ENCODE measurements around the gene TMPRSS13.
A peak's percentile ranks its signal among the peaks of the same experiment; 100 is the strongest.
"Not testable (repeated sequence)": the region's sequence is repeated elsewhere in the genome, so short reads cannot be mapped to it uniquely, and the experiment has no call there.

TMPRSS13 gene

DNA sequence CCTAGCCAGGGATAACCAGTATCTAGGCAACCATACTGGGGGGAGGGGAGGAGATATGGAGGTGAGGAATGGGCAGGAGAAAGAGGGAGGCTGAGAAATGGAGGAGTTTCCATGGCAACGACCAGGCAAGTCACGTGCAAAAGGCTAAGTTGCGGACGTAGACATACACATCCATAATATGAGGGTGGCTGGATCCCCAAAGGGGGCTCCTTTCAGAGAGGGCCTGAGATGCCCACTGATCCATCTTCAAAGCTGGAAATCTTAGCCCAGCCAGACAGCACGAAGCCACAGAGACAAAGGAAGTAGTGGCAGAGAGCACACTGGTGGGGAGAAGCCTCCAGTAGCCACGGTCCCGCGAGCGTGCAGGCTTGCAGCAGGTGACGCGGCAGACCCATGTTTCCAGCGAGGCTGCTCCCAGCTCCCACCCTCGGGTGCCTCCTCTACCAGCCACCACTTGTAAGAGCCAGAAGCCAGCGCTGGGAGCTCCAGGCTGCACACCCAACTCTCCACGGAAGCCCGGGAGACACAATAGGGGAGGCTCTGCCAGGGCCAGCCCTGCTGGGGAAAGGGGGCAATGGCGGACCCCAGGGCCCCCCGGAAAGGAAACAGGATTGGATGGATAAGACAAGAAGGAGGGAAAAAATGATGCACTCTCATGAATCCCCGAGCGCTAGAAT lies 53.7 kb downstream of the TMPRSS13 start:
- H3K4me3 ChIP-seq (ENCODE audit: low read depth, low read length): peak overlapping the region; percentile 59

DNA sequence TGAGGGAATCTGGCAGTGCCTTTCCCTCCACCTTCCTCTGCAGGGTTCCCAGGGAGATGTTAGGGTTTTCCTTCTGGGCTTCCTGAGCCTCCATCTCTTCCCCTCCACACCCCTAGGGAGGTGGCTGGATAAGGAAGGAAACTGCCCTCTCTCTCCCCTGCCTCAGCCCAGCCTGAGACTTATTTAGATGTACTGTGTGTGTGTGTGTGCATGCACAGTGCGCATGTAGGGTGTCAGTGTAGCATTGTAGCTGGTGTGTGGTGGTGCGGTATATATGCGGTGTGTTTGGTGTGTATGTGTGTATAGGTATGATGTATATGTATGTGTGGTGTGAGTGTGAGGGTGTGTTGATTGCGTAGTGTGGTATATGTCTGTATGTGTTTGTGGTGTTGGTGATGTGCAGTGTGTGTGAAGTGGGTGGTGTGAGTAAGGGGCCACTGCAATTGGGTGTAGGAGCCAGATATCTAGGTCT lies 54.3 kb downstream of the TMPRSS13 start:
- no peak overlapping the region for H3K4me3 ChIP-seq (ENCODE audit: low read depth, low read length)

DNA sequence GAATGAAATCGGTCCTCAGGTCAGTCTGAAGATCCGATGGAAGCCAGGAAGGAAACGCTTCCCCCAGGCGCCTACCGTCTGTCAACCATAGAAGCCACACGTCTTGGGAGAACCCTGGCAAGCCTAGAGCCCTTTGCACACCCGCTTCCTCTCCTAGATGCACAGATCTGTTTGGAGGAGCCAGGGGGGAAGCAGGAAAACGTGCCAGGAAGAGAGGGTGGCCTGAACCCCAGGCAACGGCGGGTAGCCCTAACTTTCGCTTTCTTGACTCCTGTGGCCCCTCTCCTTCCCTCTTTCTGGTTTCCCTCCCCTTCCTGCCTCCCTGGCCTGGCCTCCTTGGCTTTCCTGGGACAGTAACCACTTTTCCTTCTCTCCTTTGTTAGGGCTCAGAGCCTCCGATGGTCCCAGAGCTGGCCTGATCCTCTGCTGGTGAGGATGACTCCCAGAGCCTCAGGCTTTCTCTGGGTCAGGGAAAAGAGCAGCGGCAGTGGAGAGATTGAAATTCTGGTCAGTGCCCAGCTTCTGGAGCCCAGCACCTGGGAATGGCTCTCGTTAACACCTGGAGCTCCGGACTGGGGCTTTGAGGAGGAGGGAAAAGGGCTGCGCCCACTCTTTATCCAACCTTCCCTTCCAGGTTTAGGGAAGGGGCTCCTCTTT lies 54.8 kb downstream of the TMPRSS13 start:
- no peak overlapping the region for H3K4me3 ChIP-seq (ENCODE audit: low read depth, low read length)

- H3K4me3 ChIP-seq (ENCODE audit: low read depth, low read length): no peak overlapping the region
Observed at GRCh38 chr11:117873828-117874125, 55.4 kb downstream of the TMPRSS13 start.

GRCh38 chr11:117872975-117873827 lies 56.0 kb downstream of the TMPRSS13 start:
- H3K4me3 ChIP-seq (ENCODE audit: low read depth, low read length): no peak overlapping the region

DNA sequence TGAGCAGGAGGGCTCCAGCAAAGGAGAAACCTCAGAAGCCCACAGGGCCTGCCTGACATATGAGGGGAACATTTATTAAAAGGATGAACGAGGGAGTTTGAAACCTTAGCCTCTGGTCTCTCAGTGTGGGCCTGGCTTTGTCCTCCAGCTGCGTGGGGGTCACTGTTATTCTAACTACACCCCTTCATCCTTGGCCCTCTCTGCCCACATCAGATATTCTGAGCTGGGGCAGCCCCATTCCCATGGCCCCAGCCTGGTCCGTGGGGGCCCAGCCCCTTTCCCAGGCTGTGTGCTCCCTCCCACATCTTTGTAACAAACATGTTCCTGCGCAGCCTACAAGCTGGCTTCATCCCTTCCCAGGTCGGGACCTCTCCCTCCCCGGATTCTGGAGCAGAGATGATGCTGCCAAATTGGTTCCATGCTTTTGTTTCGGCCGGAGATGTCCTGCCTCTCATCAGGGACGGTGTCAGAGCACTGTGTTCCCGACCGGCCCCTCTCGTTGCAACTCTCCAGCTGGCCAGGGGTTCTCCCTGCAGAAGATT lies 56.7 kb downstream of the TMPRSS13 start:
- no peak overlapping the region for H3K4me3 ChIP-seq (ENCODE audit: low read depth, low read length)

DNA sequence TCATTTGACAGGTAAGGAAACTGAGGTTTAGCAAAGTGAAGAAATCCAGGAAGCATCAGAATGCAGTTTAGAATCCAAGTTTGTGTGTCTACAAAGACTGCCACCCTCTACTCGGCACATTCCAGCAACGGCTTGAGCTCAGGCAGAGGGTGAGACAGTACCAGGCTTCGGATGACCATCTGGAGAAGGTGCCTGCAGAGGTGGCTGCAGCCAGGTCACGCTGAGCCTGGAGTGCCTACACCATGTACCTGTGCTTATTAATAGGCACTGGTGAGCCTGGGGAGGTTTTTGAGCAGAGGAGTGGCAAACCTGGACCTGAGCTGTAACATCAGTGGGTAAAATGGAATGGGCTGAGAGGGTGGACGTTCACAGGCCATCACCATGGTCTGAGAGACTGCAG lies 57.4 kb downstream of the TMPRSS13 start:
- no peak overlapping the region for H3K4me3 ChIP-seq (ENCODE audit: low read depth, low read length)

DNA sequence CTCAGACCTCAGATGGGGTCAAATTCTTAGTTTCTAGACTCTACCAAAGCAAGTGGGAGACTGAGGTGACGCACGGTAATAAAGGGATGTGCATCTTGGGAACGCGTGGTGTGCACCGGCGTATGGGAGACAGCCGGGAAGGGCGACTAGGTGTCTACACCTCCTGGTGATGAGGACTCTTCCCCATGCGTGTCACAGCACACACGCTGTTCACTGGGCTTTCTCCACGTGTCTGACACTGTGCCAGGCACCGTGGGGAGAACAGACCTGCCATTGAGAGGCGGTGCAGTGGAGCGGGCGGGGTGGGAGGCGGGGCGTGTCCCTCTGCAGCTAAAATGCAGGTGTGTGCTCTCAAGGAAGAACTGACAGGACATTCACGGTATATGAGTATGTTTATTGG lies 58.0 kb downstream of the TMPRSS13 start:
- no peak overlapping the region for H3K4me3 ChIP-seq (ENCODE audit: low read depth, low read length)

- H3K4me3 ChIP-seq (ENCODE audit: low read depth, low read length): no peak overlapping the region
Observed at GRCh38 chr11:117870103-117870952, 58.9 kb downstream of the TMPRSS13 start.

- H3K4me3 ChIP-seq (ENCODE audit: low read depth, low read length): no peak overlapping the region
Observed at GRCh38 chr11:117869604-117870003, 59.6 kb downstream of the TMPRSS13 start.

- no peak overlapping the region for H3K4me3 ChIP-seq (ENCODE audit: low read depth, low read length)
Observed at GRCh38 chr11:117868815-117869561, 60.2 kb downstream of the TMPRSS13 start.

DNA sequence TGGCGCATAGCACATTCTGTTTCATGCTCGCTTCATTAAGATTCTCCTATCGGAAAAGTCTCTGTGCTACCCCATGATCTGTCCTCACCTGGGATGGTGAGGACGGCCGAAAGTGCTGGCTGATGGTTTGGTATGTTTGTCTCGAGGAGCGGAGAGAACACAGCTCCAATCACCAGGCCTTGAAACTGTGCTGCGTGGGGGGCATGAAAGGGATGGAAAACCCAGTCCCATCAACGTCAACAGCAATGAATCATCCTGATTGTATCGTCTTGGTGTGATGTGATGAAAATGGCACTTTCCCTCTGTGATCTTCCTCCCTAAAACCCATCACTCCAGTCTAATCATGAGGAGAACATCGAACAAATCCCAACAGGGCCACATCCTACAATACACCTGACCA lies 61.1 kb downstream of the TMPRSS13 start:
- no peak overlapping the region for H3K4me3 ChIP-seq (ENCODE audit: low read depth, low read length)

- H3K4me3 ChIP-seq (ENCODE audit: low read depth, low read length): no peak overlapping the region
Observed at GRCh38 chr11:117866526-117866925, 62.7 kb downstream of the TMPRSS13 start.

DNA sequence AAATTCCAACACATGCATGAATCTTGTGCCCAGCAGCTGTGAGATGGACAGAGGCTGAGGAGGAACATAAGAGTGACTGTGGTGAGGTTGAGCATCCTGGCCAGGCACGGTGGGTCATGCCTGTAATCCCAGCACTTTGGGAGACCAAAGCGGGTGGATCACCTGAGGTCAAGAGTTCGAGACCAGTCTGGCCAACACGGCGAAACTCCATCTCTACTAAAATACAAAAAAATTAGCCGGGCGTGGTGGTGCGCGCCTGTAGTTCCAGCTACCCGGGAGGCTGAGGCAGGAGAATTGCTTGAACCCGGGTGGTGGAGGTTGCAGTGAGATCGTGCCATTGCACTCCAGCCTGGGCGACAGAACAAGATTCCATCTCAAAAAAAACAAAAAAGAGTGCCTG lies 63.7 kb downstream of the TMPRSS13 start:
- not testable (repeated sequence) for H3K4me3 ChIP-seq (ENCODE audit: low read depth, low read length)

DNA sequence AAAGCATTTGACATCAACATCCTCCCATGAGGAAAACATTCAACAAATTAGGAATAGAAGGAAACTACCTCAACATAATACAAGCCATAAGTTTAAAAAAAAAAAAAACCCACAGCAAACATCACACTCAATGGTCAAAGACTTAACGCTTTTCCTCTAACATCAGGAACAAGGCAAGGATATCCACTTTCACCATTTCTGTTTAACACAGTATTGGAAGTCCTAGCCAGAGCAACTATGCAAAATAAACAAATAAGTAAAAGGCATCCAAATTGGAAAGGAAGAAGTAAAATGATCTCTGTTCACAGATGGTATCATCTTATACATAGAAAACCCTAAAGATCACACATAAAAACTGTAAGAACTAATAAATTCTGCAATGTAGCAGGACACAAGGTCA lies 65.8 kb downstream of the TMPRSS13 start:
- no peak overlapping the region for H3K4me3 ChIP-seq (ENCODE audit: low read depth, low read length)

- H3K4me3 ChIP-seq (ENCODE audit: low read depth, low read length): no peak overlapping the region
Observed at GRCh38 chr11:117862753-117863152, 66.4 kb downstream of the TMPRSS13 start.

- no peak overlapping the region for H3K4me3 ChIP-seq (ENCODE audit: low read depth, low read length)
Observed at GRCh38 chr11:117862019-117862725, 67.0 kb downstream of the TMPRSS13 start.

DNA sequence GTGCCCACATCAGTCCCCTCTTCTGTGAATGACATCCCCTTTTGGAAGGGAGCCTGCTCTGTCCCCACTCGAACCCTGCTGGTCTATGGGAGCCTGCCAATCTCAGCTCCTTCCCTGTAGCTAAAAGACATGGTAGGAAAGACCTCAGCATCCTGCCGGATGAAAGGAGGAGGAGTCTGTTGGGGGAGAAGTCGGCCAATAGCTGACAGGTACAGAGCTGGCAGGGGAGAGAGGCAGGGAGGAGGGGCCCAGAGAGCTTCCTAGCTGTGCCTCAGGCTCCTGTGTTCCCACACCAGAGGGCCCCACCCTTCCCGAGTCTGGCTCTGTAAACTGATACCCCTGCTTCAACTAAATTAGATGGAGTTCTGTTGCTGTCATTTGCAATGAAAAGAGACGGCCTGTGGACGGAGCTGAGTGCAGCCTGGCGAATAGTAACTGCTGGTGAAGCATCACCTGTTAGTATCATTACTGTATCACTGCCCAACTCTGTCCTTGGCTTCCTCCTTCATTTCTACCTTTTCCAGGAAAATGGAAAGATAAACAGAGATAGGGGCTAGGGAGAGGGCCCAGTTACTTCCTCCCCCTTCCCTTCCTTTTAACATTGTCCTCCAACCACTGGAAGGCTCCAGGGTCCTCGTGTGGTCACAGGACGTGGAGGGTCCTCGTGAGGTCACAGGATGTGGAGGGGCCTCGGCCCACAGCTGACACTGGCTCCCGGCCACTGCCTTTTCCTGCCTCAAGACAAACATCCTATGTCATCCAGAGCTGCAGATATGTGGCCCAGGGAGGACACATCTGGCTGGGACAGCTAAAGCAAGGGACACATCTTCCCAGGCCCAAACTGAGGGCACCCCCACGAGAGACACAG lies 67.8 kb downstream of the TMPRSS13 start:
- H3K4me3 ChIP-seq (ENCODE audit: low read depth, low read length): no peak overlapping the region
